NCI-H82 treated with DMSO at 0.1 percent for 48 hours (cell line): Measurements from ENCODE around the gene ALPI.

Experiments
- DNase-seq: peaks from one replicate; lab custom pipeline; 2025; ENCODE audit not compliant: unreplicated experiment; lab: John Stamatoyannopoulos, UW

ALPI gene

GRCh38 chr2:232483923-232484627 is 28.1 kb downstream of the ALPI start:
- DNase-seq, result no peak

DNA sequence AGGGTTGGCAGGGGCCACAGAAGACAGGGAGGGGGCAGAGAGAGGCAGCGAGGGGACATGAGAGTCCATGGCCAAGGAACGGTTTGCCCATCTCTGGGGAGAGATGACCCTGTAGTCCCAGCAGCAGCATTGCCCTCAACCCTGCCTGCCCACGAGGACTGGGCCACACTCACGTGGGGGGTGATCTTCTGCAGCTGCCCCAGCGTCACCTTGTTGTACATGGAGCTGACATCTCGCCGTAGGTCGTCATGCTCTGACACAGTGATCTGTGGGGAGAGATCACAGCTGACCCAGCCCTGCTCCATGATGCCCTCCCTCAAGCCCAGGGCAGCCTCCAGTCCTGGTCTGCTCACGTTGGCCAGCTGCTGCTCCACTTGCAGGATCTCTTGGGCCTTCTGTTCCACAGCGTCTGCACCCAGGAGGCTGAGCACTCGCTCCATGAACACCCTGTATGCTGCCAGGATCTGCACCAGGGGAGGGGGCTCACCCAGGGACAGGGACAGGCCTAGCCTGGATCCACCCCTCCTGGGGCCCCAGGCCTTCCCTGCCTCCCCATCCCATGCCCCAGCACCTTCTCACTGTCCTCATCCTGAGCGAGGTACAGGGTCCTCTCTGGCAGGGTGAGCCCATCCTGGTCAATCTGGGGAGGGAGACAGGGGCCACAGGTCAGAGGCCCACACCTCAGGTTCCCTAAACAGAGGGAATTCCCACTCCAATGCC is 28.8 kb downstream of the ALPI start:
- DNase-seq, result no peak

DNA sequence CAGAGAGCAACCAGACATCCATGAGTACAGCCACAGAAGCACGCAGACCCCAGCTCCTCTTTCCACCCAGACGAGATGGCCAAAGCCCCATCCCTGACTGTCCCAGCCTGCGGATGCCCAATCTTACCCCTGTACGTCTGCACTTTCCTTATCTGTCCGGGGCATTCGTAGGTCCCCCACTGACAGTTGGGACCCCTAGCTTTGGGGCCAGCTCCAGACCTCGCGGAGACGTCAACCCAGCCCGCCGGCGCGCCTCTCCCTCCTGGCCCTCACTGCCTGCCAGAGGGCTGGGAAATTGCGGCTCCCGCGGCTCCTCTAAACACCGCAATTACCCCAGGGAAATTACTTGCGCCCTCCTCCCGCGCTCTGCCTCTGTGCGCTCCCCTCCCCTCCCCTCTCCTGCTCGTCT is 29.4 kb downstream of the ALPI start:
- no peak for DNase-seq

- DNase-seq, result no peak
Observed at GRCh38 chr2:232485757-232486557, 30.0 kb downstream of the ALPI start.

GRCh38 chr2:232486558-232487384 is 30.8 kb downstream of the ALPI start:
- no peak for DNase-seq

DNA sequence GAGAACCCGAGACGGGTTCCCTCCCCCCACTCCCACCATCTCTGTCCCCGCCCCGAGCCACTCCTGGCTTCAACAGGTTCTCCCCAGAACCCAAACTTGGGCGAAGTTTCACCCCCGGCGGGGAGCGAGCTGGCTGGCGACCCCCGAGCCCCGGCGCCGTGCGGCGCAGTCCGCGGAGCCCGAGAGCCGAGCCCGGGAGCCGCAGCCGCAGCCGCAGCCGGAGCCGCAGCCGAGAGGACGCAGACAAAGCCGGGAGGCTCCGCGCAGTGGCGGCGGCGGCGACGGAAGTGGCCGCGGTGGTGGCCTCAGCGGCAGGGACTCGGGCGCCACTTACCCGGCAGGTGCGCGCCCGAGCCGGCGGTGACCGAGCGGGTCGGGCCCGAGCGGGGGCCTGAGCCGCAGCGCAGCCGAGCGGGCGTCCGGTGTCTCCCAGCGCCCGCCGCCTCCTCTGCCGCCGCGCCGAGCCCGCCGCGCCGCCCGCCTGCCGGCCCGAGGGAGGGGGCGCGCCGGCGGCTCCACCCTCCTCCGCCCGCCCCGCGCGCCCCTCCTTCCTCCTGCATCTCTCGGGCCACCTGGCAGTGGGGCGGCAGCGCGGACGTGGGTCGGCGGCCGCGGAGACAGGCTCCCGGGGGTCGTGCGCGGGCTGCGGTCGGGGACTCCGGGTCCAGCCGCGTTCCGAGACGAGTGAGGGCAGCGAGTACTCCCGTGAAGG is 31.6 kb downstream of the ALPI start, which contains the start of gene ECEL1:
Gene ECEL1, minus strand, starts transcription at position 450 of the 712 bp plus-strand sequence. CDS start 1,181 bp downstream, outside the sequence.
- DNase-seq, result no peak

DNA sequence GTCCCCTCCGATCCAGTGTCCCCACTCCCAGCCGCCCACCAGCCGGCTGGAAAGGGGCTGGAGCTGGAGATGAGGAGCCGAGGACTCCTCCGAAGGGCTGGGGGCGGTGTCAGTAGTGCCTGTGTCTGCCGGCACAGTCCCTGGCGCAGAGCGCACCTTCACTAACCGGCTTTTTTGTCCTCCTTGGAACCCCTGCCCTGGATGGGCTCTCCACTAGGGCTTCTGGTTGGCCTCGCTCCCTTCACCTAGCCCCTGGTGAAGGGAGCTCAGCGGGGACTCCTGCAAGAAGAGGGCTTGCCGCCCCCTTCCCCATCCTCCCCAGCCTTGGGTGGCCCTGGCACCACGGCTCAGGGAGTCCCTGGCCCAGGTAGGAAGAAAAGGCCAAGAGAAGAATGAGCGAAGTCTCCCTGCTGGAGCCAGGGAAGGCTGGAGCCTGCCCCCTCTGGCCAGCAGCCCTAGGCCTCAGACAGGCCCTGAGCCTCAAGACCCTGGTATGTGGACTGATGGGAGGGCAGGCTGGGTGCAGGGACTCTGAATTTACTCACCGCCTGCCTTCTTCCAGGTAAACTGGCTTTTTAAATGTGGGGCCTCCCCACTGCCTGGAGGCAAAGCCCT is 32.3 kb downstream of the ALPI start:
- DNase-seq, result no peak

GRCh38 chr2:232488721-232489300 is 32.9 kb downstream of the ALPI start:
- DNase-seq, result no peak

- no peak for DNase-seq
Observed at GRCh38 chr2:232489516-232490220, 33.7 kb downstream of the ALPI start.

GRCh38 chr2:232490221-232491138 is 34.5 kb downstream of the ALPI start:
- no peak for DNase-seq

- DNase-seq, result no peak
Observed at GRCh38 chr2:232491139-232491780, 35.3 kb downstream of the ALPI start.

DNA sequence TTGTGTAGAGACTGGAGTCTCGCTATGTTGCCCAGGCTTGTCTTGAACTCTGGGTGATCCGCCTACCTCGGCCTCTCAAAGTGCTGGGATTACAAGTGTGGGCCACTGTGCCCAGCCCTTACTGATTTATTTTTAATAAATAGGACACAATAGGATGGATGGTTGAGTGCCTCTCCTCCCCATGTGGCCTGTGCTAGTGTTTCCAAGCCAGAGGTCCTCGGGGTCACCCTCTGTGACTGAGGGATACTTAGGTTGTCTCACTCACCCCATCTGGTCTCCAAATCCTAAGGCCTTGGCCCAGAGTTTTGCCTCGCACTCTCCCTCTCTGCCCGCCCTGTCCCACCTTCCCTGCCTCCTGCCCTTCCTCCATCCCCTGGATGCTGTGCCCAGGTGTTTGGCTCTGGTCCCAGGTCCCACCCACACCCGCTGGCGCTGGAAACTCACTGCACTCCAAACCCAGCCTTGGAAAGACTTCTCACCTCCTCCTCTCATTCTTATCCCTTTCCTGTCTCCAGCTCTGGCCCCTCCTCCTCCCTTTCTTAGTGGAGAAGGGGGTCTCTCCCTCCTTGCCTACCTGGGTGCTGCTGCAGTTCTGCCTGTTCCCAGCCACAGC is 36.4 kb downstream of the ALPI start:
- no peak for DNase-seq

GRCh38 chr2:232492963-232493700 is 37.2 kb downstream of the ALPI start:
- no peak for DNase-seq

DNA sequence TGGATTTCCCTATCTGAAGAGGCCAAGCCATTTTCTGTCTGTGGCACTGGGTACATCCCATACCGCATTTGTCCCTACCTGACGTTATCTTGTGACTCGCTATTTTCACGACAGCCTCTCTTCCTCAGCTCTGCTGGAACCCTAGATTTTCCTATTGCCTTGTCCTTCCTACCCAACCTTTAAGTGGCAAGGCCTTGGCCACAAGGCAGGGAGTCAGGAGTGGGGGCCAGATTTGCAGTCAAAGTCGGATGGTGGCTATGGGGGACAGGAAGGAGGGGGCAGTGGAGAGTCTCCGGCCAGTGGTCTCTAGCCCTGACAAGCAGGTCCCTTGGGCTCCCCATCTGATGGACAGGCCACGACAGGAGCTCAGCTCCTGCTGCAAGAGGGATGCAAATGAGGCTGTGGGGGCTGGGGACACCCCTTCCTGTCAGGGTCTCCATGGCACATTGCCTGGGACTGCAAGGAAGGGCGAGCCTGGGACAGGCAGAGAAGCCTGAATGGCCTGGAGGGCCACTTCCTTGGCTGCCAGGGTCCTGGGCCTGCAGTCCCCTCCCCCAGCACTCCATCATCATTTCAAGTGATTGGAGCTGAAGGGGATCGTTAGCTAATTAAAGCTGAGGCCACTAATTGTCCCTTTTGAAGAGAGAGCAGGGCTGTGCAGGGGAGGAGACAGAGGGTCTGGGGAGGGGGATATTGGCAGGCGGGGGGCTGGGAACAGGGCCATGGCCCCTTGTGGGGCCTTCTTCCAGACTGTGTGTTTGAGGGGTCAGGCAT is 37.9 kb downstream of the ALPI start:
- no peak for DNase-seq

DNA sequence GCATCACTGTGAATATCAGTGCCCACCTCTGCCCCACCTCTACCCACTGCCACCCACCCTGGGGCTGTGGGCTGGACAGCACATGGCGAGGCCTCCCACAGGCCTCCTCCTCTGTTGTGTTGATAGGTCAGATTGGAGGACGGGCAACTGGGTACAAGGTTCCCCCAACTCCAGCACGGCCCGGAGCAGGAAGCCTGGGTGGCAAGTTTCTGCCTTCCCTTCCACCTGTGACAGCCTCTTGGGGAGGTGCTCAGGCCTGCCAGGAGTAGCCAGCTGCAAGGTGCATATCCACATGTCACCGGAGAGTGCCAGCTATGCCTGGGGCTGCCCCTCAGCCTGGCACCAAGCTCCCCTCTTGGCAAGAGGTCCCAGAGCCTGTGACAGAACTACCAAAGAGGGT is 38.6 kb downstream of the ALPI start:
- no peak for DNase-seq
